Vagina (tissue), 2 donors: ENCODE measurements around the gene OMP. TPM values are rescaled to one million over a fixed set of nuclear protein-coding genes. Genes with fewer than 3 reads are reported as not detected.

Experiments
- DNase-seq, 2 donors: peaks; one replicate each; pipeline ENCODE4 v3.0.0-alpha.2; 2017; ENCODE audit errors: extremely low spot score in 2 of 2
- H3K27ac ChIP-seq: fragments of 200-600 bp; sonication (generic); one replicate; pipeline ENCODE4 v1.5.1; 2019
- H3K27me3 ChIP-seq: fragments of 200-600 bp; sonication (generic); one replicate; pipeline ENCODE4 v1.5.1; 2019
- H3K36me3 ChIP-seq, 2 donors: fragments of 200-600 bp; sonication (generic); one replicate each; pipeline ENCODE4 v1.5.1; 2017 to 2019
- H3K4me1 ChIP-seq: fragments of 200-600 bp; sonication (generic); one replicate; pipeline ENCODE4 v1.5.1; 2019
- H3K4me3 ChIP-seq, 2 donors: fragments of 200-600 bp; sonication (generic); 1 replicate in 1 of 2; 2 replicates in 1 of 2; pipeline ENCODE4 v1.5.1; 2016 to 2019
- H3K9me3 ChIP-seq: fragments of 200-600 bp; sonication (generic); one replicate; pipeline ENCODE4 v1.5.1; 2019
- POLR2A ChIP-seq, 2 donors: fragments of 450-650 bp; IDR thresholded peaks; one replicate each; pipeline ENCODE4 v1.6.1; 2017; ENCODE audit warnings: antibody characterized with exemption in 2 of 2, mild to moderate bottlenecking in 2 of 2, moderate library complexity in 2 of 2
- POLR2AphosphoS5 ChIP-seq, 2 donors: sonication (generic); formaldehyde crosslinking; IDR thresholded peaks; one replicate each; pipeline ENCODE4 v1.9.0; 2017; ENCODE audit warnings: antibody characterized with exemption in 2 of 2, mild to moderate bottlenecking in 2 of 2, low read depth in 1 of 2; ENCODE audit not compliant: insufficient read depth in 1 of 2
- intact Hi-C: fragments of 100-400 bp; cut with DNase I; formaldehyde crosslinking; loops from one replicate; pipeline ENCODE4 v1.15.1; 2023
- total RNA-seq: library from RNA; depleted of rRNA; stranded (reverse); fragments of >200 nt; gene quantifications from one replicate; pipeline ENCODE4 v1.2.3, GENCODE V29; 2016
- TF ChIP-seq, protein P1 (sequence below), 3 experiments: fragments of 450-650 bp in 2 of 3; fragments of 200-600 bp in 1 of 3; sonication (generic) in 1 of 3; IDR thresholded peaks; one replicate each; pipeline ENCODE4 v1.5.1; 2017 to 2019; ENCODE audit warnings: antibody characterized with exemption in 3 of 3, mild to moderate bottlenecking in 2 of 3, moderate library complexity in 2 of 3

OMP gene
- total RNA-seq, 1 donor from 2014 or later: not detected

DNA sequence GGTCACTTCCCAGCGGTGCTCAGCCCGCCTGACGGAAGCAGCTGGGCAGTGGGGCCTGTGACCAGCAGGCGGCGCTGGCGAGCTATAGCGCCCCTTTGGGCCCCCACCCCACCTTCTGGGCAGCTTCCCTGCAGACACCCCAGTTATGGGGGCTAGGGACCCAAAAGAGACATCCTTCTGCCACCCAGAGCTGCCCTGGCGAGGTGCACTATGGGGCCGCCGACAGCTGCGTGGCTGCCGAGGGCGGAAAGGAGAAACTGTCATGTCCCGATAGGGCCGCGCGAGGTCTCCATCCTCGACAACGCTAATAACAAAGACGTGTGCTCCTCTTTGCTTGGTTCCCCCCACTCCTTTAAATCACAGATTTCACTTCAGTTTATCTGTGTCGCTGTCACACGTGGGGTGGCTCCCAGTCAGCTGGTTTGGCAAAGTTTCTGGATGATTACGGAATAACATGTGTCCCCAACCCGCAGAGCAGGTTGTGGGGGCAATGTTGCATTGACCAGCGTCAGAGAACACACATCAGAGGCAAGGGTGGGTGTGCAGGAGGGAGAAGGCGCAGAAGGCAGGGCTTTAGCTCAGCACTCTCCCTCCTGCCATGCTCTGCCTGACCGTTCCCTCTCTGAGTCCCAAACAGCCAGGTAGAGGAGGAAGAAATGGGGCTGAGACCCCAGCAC lies 24.7 kb downstream of the OMP start:
- no peaks in the 10 kb centered on the region for H3K27me3 ChIP-seq
- H3K36me3 ChIP-seq: no peaks in the 10 kb centered on the region
- no peak overlapping the region for H3K27ac ChIP-seq
- intact Hi-C loops: loop anchor here (5.0 to 10.0 kb wide), 2 partner anchors 60 to 427 kb away; no protein-coding TSS in a partner anchor
- peaks cover 26% of the 10 kb centered on the region for H3K4me1 ChIP-seq
- no peaks in the 10 kb centered on the region for H3K9me3 ChIP-seq
- DNase-seq: no peak
- TF ChIP-seq POLR2A (IDR thresholded peaks at IDR 0.05): no peak
- TF ChIP-seq POLR2AphosphoS5 (IDR thresholded peaks at IDR 0.05; ENCODE audit: insufficient read depth in 1 of 2, low read depth in 1 of 2): peak in 1 of 2 donors; percentile 14
- TF ChIP-seq, protein P1, sequence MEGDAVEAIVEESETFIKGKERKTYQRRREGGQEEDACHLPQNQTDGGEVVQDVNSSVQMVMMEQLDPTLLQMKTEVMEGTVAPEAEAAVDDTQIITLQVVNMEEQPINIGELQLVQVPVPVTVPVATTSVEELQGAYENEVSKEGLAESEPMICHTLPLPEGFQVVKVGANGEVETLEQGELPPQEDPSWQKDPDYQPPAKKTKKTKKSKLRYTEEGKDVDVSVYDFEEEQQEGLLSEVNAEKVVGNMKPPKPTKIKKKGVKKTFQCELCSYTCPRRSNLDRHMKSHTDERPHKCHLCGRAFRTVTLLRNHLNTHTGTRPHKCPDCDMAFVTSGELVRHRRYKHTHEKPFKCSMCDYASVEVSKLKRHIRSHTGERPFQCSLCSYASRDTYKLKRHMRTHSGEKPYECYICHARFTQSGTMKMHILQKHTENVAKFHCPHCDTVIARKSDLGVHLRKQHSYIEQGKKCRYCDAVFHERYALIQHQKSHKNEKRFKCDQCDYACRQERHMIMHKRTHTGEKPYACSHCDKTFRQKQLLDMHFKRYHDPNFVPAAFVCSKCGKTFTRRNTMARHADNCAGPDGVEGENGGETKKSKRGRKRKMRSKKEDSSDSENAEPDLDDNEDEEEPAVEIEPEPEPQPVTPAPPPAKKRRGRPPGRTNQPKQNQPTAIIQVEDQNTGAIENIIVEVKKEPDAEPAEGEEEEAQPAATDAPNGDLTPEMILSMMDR (IDR thresholded peaks at IDR 0.05): peak; percentile 96 to 99 (median 98)
- peak overlapping the region; percentile 30 to 47 for H3K4me3 ChIP-seq

DNA sequence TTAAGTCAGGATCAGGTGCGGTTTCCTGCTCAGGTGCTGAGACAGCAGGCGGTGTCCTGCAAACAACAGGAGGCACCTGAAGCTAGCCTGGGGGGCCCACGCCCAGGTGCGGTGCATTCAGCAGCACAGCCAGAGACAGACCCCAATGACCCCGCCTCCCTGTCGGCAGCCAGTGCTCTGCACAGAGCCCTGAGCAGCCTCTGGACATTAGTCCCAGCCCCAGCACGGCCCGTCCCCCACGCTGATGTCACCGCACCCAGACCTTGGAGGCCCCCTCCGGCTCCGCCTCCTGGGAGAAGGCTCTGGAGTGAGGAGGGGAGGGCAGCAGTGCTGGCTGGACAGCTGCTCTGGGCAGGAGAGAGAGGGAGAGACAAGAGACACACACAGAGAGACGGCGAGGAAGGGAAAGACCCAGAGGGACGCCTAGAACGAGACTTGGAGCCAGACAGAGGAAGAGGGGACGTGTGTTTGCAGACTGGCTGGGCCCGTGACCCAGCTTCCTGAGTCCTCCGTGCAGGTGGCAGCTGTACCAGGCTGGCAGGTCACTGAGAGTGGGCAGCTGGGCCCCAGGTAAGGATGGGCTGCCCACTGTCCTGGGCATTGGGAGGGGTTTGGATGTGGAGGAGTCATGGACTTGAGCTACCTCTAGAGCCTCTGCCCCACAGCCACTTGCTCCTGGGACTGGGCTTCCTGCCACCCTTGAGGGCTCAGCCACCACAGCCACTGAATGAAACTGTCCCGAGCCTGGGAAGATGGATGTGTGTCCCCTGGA lies 25.5 kb downstream of the OMP start, which contains the start of gene MYO7A:
Gene MYO7A (plus strand): TSS at position 327 of the 772 bp plus-strand sequence. CDS start 2,389 bp downstream, outside the sequence.
- DNase-seq: no peak
- intact Hi-C loops: loop anchor here (5.0 to 10.0 kb wide), 2 partner anchors 59 to 427 kb away; no protein-coding TSS in a partner anchor

DNA sequence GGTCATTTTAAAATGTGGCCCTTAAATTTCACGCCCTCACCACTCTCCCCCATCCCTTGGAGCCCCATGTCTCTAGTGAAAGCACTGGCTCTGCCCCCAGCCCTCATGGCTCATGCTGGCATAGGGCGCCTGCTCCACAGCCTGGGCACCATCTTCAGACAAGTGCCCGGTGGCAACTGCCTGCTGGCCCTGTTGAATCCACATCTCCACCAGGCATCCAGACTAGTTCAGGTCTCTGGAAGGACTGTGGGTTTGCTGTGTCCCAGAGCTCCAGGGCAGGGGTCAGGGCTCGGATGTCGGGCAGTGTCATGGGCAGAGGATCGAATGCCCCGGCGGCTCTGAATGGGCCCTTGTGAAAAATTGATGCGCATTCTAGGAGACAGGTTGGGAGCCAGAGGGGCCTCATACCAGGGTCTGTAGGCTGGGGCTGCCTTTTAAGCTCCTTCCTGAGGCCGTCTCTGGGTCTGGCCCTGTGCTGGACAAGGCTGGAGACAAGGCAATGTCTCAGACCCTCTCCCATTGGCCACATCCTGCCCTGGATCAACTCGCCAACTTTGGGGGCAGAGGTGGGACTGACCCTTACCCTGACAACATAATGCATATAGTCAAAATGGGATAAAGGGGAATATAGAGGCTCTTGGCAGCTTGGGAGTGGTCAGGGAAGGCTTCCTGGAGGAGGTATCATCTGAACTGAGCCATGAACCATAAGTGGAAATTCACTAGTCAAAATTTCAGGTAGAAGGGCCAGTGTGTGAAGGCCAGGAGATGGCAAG lies 26.6 kb downstream of the OMP start:
- no peaks in the 10 kb centered on the region for H3K27me3 ChIP-seq
- DNase-seq: no peak

More for the DNA sequence above, 25.5 kb downstream of the OMP start, which contains the start of gene MYO7A:
- Histone ChIP-seq H3K4me1 (peaks cover 26% of the 10 kb centered on the region), H3K36me3 (no peaks in the 10 kb centered on the region), H3K4me3 (peak within 1 kb of the TSS; percentile 30 to 47), H3K27ac (no peak within 1 kb of the TSS), H3K27me3 (no peaks in the 10 kb centered on the region), H3K9me3 (no peaks in the 10 kb centered on the region)
- TF ChIP-seq, protein P1 (IDR thresholded peaks at IDR 0.05): no peak
- TF ChIP-seq POLR2A (IDR thresholded peaks at IDR 0.05) (no peak), POLR2AphosphoS5 (IDR thresholded peaks at IDR 0.05; ENCODE audit: insufficient read depth in 1 of 2, low read depth in 1 of 2) (peak in 1 of 2 donors; percentile 31)

More for the DNA sequence above, 26.6 kb downstream of the OMP start:
- Histone ChIP-seq H3K9me3 (no peaks in the 10 kb centered on the region), H3K4me1 (peaks cover 26% of the 10 kb centered on the region), H3K27ac (no peak overlapping the region), H3K36me3 (no peaks in the 10 kb centered on the region), H3K4me3 (no peak overlapping the region)
- intact Hi-C loops: loop anchor here (5.0 to 10.0 kb wide), 2 partner anchors 58 to 426 kb away; no protein-coding TSS in a partner anchor
- no peak for TF ChIP-seq POLR2AphosphoS5 (IDR thresholded peaks at IDR 0.05; ENCODE audit: insufficient read depth in 1 of 2, low read depth in 1 of 2)
- TF ChIP-seq POLR2A (IDR thresholded peaks at IDR 0.05): no peak
- TF ChIP-seq, protein P1 (IDR thresholded peaks at IDR 0.05): no peak
